Stimulated activated naive CD4-positive, alpha-beta T cell (primary cell): ENCODE results near the gene CCDC57.

Experiments used
- DNase-seq, 6 experiments: peaks; one replicate each; lab custom pipeline; 2025; lab: John Stamatoyannopoulos, UW

CCDC57 gene

DNA sequence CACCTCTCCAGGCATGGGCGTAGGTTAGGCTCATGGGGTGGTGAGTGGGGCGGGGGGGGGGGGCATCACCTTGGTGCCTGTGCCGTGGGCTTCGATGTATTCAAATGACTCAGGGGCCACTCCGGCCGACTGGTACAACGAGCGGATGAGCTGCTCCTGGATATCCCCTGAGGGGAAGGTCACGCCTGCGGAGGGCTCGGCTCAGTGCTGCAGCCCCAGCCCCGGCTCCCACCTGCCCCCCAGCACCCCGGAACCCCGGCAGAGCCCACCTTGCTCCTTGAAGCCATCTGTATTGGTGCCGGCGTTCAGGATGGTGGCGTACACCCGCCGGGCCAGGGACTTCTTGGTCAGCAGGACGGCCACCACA, 120.0 kb downstream of the CCDC57 start:
- no peak for DNase-seq

DNA sequence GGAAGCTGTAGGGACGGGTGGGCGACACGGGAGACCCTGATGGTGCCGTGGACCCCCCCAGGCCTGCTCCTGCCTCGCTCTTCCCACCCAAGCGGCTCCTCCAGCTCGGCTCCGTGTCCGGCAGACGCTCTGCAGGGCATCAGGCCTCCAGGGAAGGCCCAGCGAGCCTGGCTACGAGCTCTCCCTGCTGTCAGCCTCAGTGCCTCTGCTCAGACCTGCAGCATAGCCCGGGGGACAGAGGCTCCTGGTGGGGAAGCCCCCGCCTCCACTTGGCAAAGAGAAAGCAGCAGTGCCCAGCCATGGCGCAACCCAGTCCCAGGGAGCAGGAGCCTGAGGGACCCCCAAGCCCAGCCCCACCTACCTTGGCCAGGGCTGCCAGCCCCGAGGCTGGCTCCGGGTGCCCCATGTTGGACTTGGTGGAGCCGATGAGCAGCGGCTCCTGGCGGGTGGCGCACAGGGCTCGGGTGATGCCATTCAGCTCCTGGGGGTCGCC, 120.5 kb downstream of the CCDC57 start:
- no peak for DNase-seq

DNA sequence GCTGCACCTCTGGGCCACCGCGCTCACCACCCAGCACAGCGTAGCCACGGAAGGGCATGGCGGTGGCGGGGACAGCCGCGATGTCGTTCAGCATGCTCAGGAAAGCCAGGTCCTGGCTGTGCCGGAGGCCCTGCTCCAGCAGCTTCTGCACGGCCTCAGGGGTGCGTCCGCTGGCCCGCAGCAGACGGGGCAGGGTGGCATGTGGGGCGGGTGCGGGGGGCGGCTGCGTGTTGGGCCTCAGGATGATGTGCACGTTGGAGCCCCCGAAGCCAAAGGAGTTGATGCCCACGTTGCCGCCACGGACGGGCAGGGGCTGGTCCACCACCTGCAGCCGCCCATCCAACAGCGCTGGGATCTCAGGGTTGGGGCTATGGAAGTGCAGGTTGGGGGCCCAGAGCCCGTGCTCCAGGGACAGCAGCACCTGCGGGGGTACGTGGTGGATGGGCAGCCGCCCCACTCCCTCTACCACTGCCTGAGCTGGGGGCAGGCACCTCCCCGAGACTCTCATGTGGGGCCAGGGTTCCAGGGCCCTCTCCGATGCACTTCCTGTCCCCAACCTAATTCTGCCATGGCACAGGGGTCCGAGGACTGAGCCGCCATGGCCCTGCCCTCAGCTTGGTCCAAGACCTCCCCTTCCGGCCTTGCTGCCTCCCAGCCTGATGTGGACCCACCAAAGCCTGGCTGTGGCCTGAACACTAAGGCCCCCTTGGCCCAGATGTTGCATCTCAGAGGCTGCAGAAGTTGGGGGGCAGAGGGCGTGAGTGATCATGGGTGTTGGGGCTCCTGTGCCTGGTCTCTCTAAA, 121.2 kb downstream of the CCDC57 start:
- DNase-seq, result no peak

DNA sequence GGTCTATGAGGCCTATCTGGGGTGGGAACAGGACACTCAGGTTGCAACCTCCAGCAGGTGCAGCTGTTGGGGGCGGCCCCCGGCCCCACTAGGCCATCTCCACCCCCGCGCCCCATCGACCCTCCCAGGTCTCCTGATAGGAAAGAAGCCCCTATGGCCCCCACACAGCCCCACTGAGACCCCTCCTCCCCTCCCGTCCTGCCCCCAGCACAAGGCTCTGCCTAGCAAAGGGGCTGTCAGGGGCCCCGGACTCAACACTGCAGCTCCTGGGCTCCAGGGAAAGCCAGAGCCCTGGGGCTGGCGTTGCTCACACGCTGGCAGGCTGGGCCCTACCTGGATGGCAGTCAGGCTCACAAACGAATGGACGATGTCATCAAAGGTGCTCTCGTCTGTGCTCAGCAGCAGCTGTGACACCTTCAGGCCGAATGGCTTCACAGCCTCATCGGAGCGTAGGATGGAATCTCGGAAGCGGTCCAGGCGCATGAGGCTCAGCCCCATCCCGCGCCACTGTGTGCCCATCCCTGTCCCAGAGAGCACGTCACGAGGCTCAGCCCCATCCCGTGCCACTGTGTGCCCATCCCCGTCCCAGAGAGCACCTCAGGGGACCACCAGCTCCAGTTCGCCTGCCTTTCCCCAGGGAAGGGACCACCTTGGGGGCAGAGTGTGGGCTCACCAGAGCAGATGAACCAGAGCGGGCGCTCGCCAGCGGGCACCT, 121.9 kb downstream of the CCDC57 start:
- no peak for DNase-seq

DNA sequence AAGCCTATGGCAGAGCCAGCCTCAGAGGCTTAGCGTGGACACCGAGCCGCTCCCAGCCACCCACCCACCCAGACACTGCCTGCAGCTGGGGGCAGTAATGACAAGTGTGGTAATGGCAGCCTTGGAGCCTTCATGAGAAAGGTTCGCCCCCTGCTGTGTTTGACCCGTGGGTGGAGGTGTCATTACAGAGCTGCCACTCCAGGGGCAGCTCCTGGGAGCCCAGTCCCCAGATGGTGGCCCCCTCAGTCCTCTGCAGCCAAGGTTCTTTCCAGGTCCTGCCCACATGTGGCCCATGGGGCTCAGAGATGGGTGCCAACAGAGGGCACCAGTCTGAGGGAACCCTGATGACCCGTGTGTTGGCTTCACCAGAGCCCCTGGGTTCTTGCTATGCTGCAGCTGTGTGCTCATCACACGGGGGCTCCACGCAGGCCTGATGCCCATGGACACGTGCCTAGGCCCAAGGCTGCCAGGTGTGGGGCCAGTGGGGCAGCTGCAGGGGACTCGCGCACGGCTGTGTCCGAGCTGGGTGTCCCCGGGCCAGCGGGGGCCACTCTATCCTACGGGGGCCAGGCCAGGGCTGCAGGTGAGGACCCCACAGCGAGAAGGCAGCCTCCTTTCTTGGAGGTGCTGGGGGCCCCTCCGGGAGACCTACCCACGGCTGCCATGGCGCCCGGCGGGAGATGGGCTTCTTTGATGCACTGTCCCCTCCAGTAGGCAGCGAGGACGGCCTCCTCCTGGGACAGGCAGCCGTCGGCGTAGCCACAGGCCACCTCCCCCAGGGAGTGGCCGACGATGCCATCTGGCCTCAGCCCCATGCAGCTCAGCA, 122.7 kb downstream of the CCDC57 start:
- no peak for DNase-seq

DNA sequence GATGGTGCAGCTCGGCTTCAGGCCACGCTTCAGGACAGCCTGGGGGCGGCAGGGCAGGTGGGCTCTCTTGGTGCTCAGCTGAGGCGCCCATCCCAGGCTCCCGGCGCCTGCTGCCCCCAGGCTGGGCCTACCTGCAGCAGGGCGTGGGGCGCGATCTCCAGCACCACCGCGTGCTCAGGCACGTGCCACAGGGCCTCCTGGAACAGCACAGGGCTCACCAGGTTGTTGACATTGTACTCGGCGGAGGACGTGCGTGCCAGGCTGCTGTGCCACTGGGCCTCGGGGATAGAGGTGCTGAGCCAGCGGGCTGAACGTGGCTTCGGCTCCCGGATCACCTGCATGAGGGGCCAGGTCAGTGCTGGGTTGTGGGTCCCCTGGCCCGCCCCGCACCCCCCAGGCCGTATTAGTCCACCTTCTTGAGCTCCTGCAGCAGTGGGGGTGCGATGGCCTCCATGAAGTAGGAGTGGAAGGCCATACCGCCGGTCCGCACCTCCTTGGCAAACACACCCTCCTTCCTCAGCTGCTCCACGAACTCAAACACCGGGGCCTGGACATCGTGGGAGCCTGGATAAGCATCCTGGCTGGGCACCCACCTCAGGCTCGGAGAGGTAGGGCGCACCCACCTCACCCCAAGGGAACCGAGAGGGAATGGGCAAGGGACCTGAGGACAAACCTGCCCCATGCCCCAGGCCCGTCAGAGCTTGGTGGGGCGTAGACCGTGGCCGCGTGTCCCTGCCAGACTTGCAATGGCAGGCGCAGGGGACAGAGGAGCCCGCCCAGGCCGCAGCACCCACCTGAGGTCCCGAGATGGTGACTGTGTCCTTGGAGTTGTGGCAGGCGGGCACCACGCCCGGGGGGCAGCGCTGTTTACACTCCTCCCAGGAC, 123.6 kb downstream of the CCDC57 start:
- no peak for DNase-seq

DNA sequence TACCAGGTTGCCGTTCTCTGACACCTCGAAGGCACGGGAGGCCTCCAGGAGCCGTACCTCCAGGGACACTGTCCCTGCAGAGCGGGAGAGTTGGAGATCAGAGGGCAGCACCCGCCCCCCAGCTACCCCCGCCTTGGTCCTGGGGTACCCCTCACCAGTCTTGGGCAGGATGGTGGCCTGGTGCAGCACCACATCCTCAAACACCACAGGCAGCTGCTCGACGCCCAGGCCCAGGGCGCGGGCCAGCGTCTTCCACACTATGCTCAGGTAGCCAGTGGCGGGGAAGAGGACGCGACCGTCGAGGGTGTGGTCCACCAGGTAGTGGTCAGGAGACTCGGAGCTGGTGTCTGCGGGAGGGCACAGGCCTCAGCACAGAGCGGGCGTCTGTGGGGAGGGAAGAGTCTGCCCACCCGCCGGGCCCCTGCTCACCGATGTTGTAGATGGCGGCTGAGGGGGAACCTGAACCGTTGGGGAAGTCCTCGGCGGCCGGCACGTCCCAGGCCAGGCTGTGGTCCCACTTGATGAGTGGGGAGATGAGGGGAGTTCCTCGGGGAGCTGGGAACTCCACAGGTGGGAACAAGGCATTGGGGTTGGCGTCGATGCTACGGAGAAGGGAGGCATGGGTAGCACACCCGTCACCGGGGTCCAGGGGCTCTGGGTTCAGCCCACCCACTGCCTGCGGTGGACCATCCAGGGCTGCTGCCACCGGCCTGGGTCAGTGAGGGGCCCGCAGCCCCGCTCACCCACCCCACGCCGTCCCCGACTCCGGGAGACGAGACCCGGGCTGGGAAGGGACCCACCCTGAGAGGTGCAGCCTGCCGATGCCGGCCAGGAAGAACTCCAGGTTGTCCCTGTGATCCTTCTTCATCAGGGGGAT, 124.4 kb downstream of the CCDC57 start:
- no peak for DNase-seq

DNA sequence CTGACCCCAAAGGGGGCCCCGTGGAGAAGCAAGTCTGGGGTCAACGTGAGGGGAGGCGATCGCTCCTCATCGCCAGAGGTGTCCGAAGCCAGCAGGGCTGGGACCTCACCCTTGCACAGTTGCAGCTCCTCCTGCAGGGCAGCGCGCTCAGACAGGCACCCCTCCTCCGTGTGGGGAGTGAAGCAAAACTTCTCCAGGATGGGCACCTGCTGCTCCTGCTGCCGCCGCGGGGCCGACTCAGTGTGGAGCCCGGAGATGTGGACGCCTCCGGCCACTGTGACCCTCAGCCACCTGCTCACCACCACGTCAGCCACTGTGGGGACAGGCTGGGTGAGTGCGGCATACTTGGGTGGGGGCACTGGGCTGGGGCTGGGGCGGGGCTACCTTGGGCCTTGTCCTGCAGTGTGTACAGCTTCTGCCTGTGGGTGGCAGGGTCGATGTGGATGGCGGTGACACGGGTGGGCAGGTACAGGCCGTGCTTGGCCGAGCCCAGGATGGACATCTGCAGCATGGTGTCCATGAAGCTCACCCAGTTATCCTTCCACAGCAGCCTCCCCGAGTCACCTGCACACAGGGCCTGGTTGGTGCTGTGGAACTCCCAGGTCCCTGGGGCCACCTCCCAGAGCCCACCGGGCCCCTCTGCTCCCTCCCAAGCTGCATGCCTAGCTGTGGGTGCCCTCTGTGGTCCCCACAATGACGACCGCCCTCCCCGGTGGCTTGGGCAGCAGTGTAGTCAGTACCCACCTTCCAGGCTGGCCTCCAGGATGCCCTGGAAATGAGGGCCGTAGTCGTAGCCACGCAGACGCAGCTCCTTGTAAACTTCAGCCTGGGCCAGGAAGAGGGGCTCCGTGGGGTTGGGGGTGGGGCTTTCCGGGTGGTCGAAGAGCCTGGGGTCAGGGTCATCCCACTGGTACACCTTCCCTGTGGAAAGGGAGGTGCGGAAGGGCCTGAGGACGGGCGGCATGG, 125.4 kb downstream of the CCDC57 start:
- no peak for DNase-seq

DNA sequence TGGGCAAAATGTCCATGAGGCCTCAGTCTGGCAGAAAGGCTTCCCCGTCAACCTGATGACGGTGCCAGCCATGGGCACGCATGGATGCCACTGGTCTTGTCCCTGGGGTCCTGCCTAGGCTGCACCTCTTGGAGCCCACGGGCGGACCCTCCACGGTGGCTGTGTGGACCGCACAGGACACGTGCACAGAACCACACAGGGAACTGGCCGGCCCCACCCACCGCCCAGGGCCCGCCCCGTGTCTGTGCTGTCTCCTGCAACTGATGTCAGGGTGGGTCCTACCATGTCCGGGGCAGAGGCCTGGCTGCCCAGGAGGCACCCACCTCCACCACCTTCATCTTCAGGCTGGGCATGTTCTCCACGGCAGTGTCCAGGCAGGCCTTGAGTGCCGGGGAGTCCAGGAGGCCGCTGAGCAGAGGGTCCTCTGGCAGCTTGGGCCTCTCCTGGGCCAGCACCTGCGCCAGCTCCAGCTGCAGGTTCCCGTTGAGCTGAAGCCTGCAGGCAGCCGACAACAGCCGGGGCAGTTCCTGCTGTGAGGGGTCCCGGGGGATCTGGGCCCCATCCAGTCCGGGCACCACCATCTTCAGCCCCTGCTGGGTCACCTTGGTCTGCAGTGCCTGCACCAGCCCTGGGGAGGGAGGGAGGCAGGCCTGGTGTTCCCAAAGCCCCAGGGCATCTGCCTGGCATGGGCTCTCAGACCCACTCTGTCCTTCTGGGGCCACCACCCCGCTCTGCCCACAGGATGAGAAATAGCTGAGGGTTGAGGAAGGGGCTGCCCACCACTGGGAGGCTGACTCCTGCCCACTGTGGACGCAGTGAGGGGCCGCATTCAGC, 126.5 kb downstream of the CCDC57 start:
- DNase-seq, result no peak

DNA sequence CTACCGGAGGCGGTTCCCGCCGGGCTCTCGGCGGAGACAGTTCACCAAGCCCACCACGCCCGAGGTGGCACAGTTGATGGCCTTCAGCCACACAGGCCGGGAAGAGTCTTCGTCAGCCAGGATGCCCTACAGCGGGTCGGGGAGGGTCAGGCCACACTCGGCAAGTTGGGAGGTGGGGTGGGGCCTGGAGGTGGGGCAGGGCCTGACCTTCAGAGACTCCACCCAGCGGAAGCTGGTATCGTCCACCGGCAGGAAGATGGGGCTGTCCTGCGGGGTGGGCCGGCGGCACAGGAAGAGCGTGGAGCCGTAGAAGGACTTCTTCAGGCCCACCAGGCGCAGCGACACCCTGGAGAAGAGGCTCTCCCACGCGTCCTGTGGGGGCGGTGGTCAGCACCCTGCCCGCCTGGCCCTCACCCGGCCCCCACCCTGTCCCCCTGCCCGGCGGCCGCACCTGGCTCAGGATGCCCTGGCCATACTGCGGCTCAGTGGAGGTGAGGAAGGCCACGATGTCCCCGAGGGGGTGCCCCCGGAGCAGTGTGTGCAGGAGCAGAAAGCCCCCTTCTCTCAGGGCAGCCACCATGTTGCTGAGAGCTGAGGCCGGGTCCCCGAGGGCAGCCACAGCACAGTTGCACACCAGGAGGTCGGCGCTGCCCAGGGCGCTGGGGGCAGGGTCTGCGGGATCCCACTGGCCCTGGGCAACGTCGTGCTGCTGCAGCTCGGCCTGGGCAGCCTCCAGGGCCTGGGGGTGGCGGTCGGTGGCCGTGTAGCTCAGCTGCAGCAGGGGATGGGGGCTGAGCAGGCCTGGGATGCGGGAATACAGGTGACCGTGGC, 127.4 kb downstream of the CCDC57 start:
- no peak for DNase-seq

DNA sequence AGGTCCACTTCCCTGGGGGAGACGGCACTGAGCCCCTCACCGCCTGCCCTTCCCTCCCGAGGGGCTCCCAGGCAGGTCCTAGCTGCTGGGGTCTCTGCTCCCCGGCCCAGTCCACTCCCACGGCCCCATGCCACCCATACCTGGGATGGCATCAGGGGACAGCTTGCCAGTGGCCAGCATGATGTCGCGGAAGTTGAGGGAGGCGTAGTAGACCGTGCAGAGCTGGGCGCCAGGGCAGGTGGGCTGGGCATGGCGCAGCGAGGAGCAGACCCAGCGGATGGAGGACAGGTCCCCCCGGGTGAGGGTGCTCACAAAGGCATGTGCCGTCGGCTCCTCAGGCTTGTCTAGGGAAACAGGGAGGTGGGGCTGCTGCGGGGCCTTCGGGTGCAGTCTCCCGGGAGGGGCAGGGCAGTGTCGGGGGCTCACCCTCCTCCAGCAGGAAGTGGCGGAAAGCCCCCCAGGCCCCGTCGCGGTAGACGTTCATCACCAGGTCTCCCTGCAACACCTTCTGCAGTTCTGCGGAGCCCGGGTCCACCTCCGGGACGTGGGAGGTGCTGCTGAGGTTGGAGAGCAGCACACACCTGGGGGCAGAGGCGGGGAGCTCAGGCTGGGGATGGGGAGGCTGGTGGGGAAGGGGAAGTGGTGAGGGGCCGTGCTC, 128.1 kb downstream of the CCDC57 start:
- no peak for DNase-seq

DNA sequence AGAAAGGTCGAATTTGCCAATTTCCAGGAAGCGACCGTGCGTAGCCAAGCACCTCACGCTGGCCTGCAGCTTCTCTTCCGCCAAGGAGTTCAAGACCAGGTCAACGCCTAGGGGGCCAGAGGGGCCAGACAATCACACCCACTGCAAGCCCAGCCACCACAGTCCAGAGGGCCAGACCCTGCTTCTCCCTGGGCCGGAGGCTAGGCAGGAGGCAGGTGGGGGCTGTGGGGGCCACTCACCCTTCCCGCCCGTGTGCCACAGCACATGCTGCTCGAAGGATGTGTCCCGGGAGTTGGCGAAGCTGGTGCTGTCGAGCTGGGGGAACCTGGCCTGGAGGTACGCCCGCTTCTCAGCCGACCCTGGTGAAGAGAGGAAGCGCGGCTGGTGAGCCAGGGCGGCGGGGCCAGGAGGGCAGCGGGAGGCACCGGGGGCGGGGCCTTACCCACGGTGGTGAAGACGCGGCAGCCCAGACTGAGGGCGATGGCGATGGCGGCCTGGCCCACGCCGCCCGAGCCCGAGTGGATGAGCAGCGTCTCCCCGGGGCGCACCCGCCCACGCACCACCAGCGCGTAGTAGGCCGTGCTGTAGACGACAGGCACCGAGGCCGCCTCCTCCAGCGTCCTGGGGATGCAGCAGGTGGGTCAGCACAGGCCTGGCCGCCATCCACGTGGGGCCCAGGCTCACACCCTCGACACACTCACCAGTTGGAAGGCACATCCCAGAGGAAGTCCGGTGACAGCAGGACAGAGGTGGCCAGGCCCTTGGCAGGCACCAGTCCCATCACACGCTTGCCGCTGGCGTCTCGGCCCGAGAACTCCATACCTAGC, 128.9 kb downstream of the CCDC57 start:
- DNase-seq, result no peak

DNA sequence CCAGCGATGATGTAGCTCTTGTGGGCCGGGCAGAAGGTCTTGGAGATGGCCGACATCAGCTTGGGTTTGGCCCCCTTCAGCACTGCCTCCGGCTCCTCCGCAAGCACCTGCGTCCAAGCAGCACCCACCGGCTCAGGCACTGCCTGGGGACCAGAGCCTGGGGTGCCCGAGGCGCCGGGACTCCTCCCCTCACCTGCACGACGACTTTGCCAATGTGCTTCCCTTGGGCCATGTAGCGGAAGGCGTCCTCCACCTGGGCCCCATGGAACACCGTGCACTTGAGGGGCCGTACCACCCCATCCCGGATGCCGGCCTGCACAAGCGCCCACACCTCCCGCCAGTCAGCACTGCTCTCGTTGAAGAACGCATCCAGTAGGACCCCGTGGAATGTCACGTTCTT, 129.6 kb downstream of the CCDC57 start:
- no peak for DNase-seq

DNA sequence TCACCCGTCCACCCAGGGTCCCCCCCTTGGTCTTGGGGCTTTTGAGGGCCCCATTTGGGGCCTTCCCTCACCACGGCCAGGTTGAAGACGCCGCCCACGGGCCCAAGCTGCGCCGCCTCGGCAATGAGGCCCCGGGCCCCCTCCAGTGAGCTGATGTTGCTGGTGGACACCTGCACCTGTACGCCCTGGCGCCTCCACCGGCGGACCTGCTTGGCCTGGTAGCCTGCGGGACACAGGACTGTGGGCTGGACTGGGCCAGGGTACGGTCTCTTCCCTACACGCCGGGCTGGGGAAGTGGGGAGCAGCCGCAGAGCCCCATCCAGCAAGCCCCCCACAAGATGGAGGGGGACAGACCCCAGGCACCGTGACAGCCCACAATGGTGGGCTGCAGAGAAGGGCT, 130.2 kb downstream of the CCDC57 start:
- no peak for DNase-seq

DNA sequence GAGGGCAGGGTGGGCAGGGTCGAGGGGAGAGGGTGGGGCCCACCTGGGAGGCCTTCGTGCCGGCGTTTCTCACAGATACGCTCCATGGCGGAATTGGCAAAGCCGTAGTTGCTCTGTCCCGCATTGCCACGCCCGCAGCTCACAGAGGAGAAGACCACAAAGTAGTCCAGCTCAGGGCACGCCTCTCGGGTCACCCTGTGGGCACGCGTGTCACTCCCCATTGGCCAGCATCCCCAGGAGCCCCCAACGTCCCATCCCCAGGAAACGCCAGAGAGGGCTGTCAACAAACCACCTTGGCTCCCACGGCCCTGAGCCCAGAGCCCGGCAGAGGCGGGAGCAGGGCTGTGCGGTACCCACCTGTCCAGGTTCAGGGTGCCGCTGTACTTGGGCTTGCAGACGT, 130.7 kb downstream of the CCDC57 start:
- DNase-seq, result no peak

DNA sequence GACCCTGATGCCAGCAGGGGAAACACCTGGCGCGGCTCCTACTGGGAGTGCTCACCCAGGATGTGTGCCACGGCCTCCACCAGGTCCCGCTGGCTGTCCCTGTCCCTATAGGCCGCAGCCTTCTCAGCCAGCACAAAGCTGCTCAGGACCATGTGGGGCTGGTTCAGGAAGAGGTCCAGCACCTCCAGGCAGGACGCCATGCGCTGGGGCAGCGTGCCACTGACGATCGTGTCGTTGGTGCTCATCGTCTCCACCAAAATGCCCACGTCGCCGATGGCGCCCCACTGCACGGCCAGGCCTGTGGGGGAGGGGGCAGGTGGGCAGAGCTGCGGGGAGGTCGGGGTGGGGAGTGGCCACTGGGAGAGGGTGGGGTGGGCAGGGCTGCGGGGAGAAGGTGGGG, 131.1 kb downstream of the CCDC57 start:
- DNase-seq, result no peak
